ENCODE results near the gene CACNA2D4. TPM values are rescaled to one million over a fixed set of nuclear protein-coding genes. Genes with fewer than 3 reads are reported as not detected.

The CACNA2D4 gene
- total RNA-seq, 1 donor from 2014 or later: 0.30 TPM

- Mint-ChIP-seq H3K27me3 (ENCODE audit: low read depth) (peaks cover 7% of the 10 kb centered on the region), H3K36me3 (ENCODE audit: low read depth) (no peaks in the 10 kb centered on the region), H3K4me3 (ENCODE audit: unreplicated experiment) (no peak overlapping the region), H3K9me3 (ENCODE audit: low read depth) (no peaks in the 10 kb centered on the region), H3K4me1 (ENCODE audit: low read depth) (peaks cover 64% of the 10 kb centered on the region), H3K27ac (ENCODE audit: unreplicated experiment) (peak overlapping the region; percentile 23)
- no peak for DNase-seq (ENCODE audit: low spot score)
- TF ChIP-seq CTCF (IDR thresholded peaks at IDR 0.05): no peak
Measured at GRCh38 chr12:1932264-1932777, 13.9 kb upstream of the CACNA2D4 start.

- no peak overlapping the region for H3K27ac Mint-ChIP-seq (ENCODE audit: unreplicated experiment)
- H3K9me3 Mint-ChIP-seq (ENCODE audit: low read depth): no peaks in the 10 kb centered on the region
- no peak overlapping the region for H3K4me3 Mint-ChIP-seq (ENCODE audit: unreplicated experiment)
- H3K36me3 Mint-ChIP-seq (ENCODE audit: low read depth): no peaks in the 10 kb centered on the region
- no peak for TF ChIP-seq CTCF (IDR thresholded peaks at IDR 0.05)
- DNase-seq (ENCODE audit: low spot score): no peak
- peaks cover 9% of the 10 kb centered on the region for H3K27me3 Mint-ChIP-seq (ENCODE audit: low read depth)
- peaks cover 61% of the 10 kb centered on the region for H3K4me1 Mint-ChIP-seq (ENCODE audit: low read depth)
Measured at GRCh38 chr12:1931642-1932041, 13.2 kb upstream of the CACNA2D4 start.

- H3K4me1 Mint-ChIP-seq (ENCODE audit: low read depth): peaks cover 59% of the 10 kb centered on the region
Measured at GRCh38 chr12:1930803-1931597, 12.5 kb upstream of the CACNA2D4 start.

GRCh38 chr12:1929985-1930802, 11.7 kb upstream of the CACNA2D4 start:
- Mint-ChIP-seq H3K27ac (ENCODE audit: unreplicated experiment) (no peak overlapping the region), H3K36me3 (ENCODE audit: low read depth) (no peaks in the 10 kb centered on the region), H3K27me3 (ENCODE audit: low read depth) (peaks cover 10% of the 10 kb centered on the region), H3K4me3 (ENCODE audit: unreplicated experiment) (no peak overlapping the region), H3K4me1 (ENCODE audit: low read depth) (peaks cover 52% of the 10 kb centered on the region), H3K9me3 (ENCODE audit: low read depth) (no peaks in the 10 kb centered on the region)
- DNase-seq (ENCODE audit: low spot score): no peak
- TF ChIP-seq CTCF (IDR thresholded peaks at IDR 0.05): no peak

More at GRCh38 chr12:1930803-1931597, 12.5 kb upstream of the CACNA2D4 start:
- DNase-seq (ENCODE audit: low spot score): no peak
- no peak overlapping the region for H3K27ac Mint-ChIP-seq (ENCODE audit: unreplicated experiment)
- no peaks in the 10 kb centered on the region for H3K36me3 Mint-ChIP-seq (ENCODE audit: low read depth)
- TF ChIP-seq CTCF (IDR thresholded peaks at IDR 0.05): no peak
- H3K27me3 Mint-ChIP-seq (ENCODE audit: low read depth): peaks cover 9% of the 10 kb centered on the region
- H3K4me3 Mint-ChIP-seq (ENCODE audit: unreplicated experiment): no peak overlapping the region
- H3K9me3 Mint-ChIP-seq (ENCODE audit: low read depth): no peaks in the 10 kb centered on the region
